Stimulated activated memory B cell treated with anti-CD40 and anti-IgM and Interleukin-4, amounts not matched to agents 10 μg/mL and 1 μg/mL and 100 μg/mL, for 72 hours (primary cell): ENCODE results near the gene C6orf89.
"Not testable (repeated sequence)": the region's sequence is repeated elsewhere in the genome, so short reads cannot be mapped to it uniquely, and the experiment has no call there.

Experiments
- ATAC-seq: fragments of 150-1000 bp; cut with Tn5 transposase; 2 replicates; pipeline ENCODE4 v1.10.0; 2021
- H3K27ac Mint-ChIP-seq: one replicate; pipeline ENCODE4 v1.8.0; 2022; ENCODE audit warnings: mild to moderate bottlenecking, mixed read lengths
- H3K27me3 Mint-ChIP-seq: one replicate; pipeline ENCODE4 v1.8.0; 2022; ENCODE audit warnings: mixed read lengths
- H3K36me3 Mint-ChIP-seq: one replicate; pipeline ENCODE4 v1.8.0; 2022; ENCODE audit warnings: mixed read lengths
- H3K4me1 Mint-ChIP-seq: one replicate; pipeline ENCODE4 v1.8.0; 2022; ENCODE audit warnings: mixed read lengths
- H3K4me3 Mint-ChIP-seq: one replicate; pipeline ENCODE4 v1.8.0; 2022; ENCODE audit warnings: mild to moderate bottlenecking, moderate library complexity, mixed read lengths
- H3K9me3 Mint-ChIP-seq: one replicate; pipeline ENCODE4 v1.8.0; 2022; ENCODE audit warnings: mixed read lengths

C6orf89 gene

GRCh38 chr6:36937896-36938295 is 52.1 kb downstream of the C6orf89 start:
- no peak overlapping the region for H3K4me3 Mint-ChIP-seq

GRCh38 chr6:36938536-36938935 is 52.8 kb downstream of the C6orf89 start:
- ATAC-seq = no peak
- Mint-ChIP-seq H3K27me3 (peaks cover 41% of the 10 kb centered on the region), H3K36me3 (no peaks in the 10 kb centered on the region)

More at GRCh38 chr6:36937896-36938295, 52.1 kb downstream of the C6orf89 start:
- Mint-ChIP-seq H3K36me3 (no peaks in the 10 kb centered on the region), H3K27me3 (peaks cover 41% of the 10 kb centered on the region), H3K4me1 (peaks cover 6% of the 10 kb centered on the region), H3K9me3 (no peaks in the 10 kb centered on the region), H3K27ac (no peak overlapping the region)
- no peak for ATAC-seq

GRCh38 chr6:36939005-36939404 is 53.3 kb downstream of the C6orf89 start:
- not testable (repeated sequence) for H3K9me3 Mint-ChIP-seq, H3K27ac Mint-ChIP-seq, ATAC-seq, H3K36me3 Mint-ChIP-seq, H3K4me3 Mint-ChIP-seq
- Mint-ChIP-seq H3K4me1 (peaks cover 16% of the 10 kb centered on the region), H3K27me3 (peaks cover 41% of the 10 kb centered on the region)

More at GRCh38 chr6:36938536-36938935, 52.8 kb downstream of the C6orf89 start:
- Mint-ChIP-seq H3K27ac (no peak overlapping the region), H3K4me1 (peaks cover 12% of the 10 kb centered on the region), H3K9me3 (no peaks in the 10 kb centered on the region), H3K4me3 (no peak overlapping the region)

- H3K36me3 Mint-ChIP-seq = no peaks in the 10 kb centered on the region
- H3K4me3 Mint-ChIP-seq = no peak overlapping the region
- ATAC-seq = no peak
- no peaks in the 10 kb centered on the region for H3K9me3 Mint-ChIP-seq
- peaks cover 26% of the 10 kb centered on the region for H3K4me1 Mint-ChIP-seq
- H3K27me3 Mint-ChIP-seq = peaks cover 41% of the 10 kb centered on the region
- no peak overlapping the region for H3K27ac Mint-ChIP-seq
Measured at GRCh38 chr6:36940027-36940426, 54.3 kb downstream of the C6orf89 start.

GRCh38 chr6:36941561-36941960 is 55.8 kb downstream of the C6orf89 start:
- Mint-ChIP-seq H3K27me3 (peaks cover 26% of the 10 kb centered on the region), H3K4me1 (peaks cover 20% of the 10 kb centered on the region)
- not testable (repeated sequence) for H3K36me3 Mint-ChIP-seq

GRCh38 chr6:36942329-36942728 is 56.6 kb downstream of the C6orf89 start:
- not testable (repeated sequence) for H3K9me3 Mint-ChIP-seq, H3K36me3 Mint-ChIP-seq, H3K27ac Mint-ChIP-seq, H3K4me3 Mint-ChIP-seq, ATAC-seq
- peaks cover 23% of the 10 kb centered on the region for H3K4me1 Mint-ChIP-seq
- H3K27me3 Mint-ChIP-seq = peaks cover 22% of the 10 kb centered on the region

More at GRCh38 chr6:36941561-36941960, 55.8 kb downstream of the C6orf89 start:
- not testable (repeated sequence) for H3K4me3 Mint-ChIP-seq, H3K27ac Mint-ChIP-seq, ATAC-seq, H3K9me3 Mint-ChIP-seq

GRCh38 chr6:36944650-36945049 is 58.9 kb downstream of the C6orf89 start:
- Mint-ChIP-seq H3K4me3 (no peak overlapping the region), H3K27me3 (peaks cover 11% of the 10 kb centered on the region), H3K9me3 (no peaks in the 10 kb centered on the region), H3K36me3 (no peaks in the 10 kb centered on the region), H3K27ac (peak overlapping the region; percentile 53), H3K4me1 (peaks cover 41% of the 10 kb centered on the region)
- ATAC-seq = no peak

- ATAC-seq = no peak
- Mint-ChIP-seq H3K27ac (peak overlapping the region; percentile 53), H3K27me3 (peaks cover 5% of the 10 kb centered on the region), H3K9me3 (no peaks in the 10 kb centered on the region), H3K4me1 (peaks cover 41% of the 10 kb centered on the region), H3K4me3 (no peak overlapping the region), H3K36me3 (no peaks in the 10 kb centered on the region)
Measured at GRCh38 chr6:36945301-36945700, 59.5 kb downstream of the C6orf89 start.

GRCh38 chr6:36946526-36946925 is 60.8 kb downstream of the C6orf89 start:
- Mint-ChIP-seq H3K36me3 (no peaks in the 10 kb centered on the region), H3K9me3 (no peaks in the 10 kb centered on the region), H3K27ac (no peak overlapping the region), H3K4me3 (no peak overlapping the region), H3K27me3 (no peaks in the 10 kb centered on the region), H3K4me1 (peaks cover 41% of the 10 kb centered on the region)
- peak; percentile 20 for ATAC-seq

GRCh38 chr6:36947570-36948351 is 62.0 kb downstream of the C6orf89 start:
- Mint-ChIP-seq H3K9me3 (no peaks in the 10 kb centered on the region), H3K4me1 (peaks cover 41% of the 10 kb centered on the region), H3K27me3 (no peaks in the 10 kb centered on the region), H3K4me3 (no peak overlapping the region), H3K36me3 (no peaks in the 10 kb centered on the region), H3K27ac (peak overlapping the region; percentile 50)
- peak; percentile 71 for ATAC-seq

GRCh38 chr6:36949076-36949475 is 63.3 kb downstream of the C6orf89 start:
- not testable (repeated sequence) for H3K9me3 Mint-ChIP-seq, H3K4me3 Mint-ChIP-seq, H3K36me3 Mint-ChIP-seq, H3K27me3 Mint-ChIP-seq, ATAC-seq
- H3K4me1 Mint-ChIP-seq = peaks cover 33% of the 10 kb centered on the region
- H3K27ac Mint-ChIP-seq = peak overlapping the region; percentile 50

GRCh38 chr6:36949636-36950035 is 63.9 kb downstream of the C6orf89 start:
- Mint-ChIP-seq H3K4me3 (no peak overlapping the region), H3K36me3 (no peaks in the 10 kb centered on the region), H3K9me3 (no peaks in the 10 kb centered on the region), H3K4me1 (peaks cover 33% of the 10 kb centered on the region), H3K27me3 (no peaks in the 10 kb centered on the region), H3K27ac (no peak overlapping the region)
- ATAC-seq = no peak

- Mint-ChIP-seq H3K4me1 (peaks cover 26% of the 10 kb centered on the region), H3K9me3 (no peaks in the 10 kb centered on the region), H3K4me3 (no peak overlapping the region), H3K27ac (no peak overlapping the region), H3K27me3 (no peaks in the 10 kb centered on the region), H3K36me3 (no peaks in the 10 kb centered on the region)
- ATAC-seq = no peak
Measured at GRCh38 chr6:36953931-36954261, 68.1 kb downstream of the C6orf89 start.

- Mint-ChIP-seq H3K4me1 (peaks cover 21% of the 10 kb centered on the region), H3K4me3 (no peak within 1 kb of the TSS)
Measured at GRCh38 chr6:36954262-36954931, 68.6 kb downstream of the C6orf89 start, which contains the start of gene PI16. PI16 (plus strand) TSS chr6:36954738; CDS start chr6:36954761, 23 bp downstream.

GRCh38 chr6:36955136-36955535 is 69.4 kb downstream of the C6orf89 start:
- Mint-ChIP-seq H3K9me3 (no peaks in the 10 kb centered on the region), H3K27me3 (no peaks in the 10 kb centered on the region), H3K4me3 (no peak overlapping the region), H3K4me1 (peaks cover 21% of the 10 kb centered on the region), H3K27ac (no peak overlapping the region), H3K36me3 (no peaks in the 10 kb centered on the region)
- ATAC-seq = no peak

More at GRCh38 chr6:36954262-36954931, 68.6 kb downstream of the C6orf89 start, which contains the start of gene PI16:
- no peak for ATAC-seq
- Mint-ChIP-seq H3K27me3 (no peaks in the 10 kb centered on the region), H3K36me3 (no peaks in the 10 kb centered on the region), H3K27ac (no peak within 1 kb of the TSS), H3K9me3 (no peaks in the 10 kb centered on the region)
